Natural killer cell (primary cell): ENCODE measurements around the gene LMOD1. TPM values are rescaled to one million over a fixed set of nuclear protein-coding genes. Genes with fewer than 3 reads are reported as not detected.
"Not testable (repeated sequence)": the region's sequence is repeated elsewhere in the genome, so short reads cannot be mapped to it uniquely, and the experiment has no call there.

ENCODE experiments used
- ATAC-seq, 3 donors: fragments of 150-1000 bp in 2 of 3; fragments of 200-7000 bp in 1 of 3; cut with Tn5 transposase; 1 replicate in 1 of 3; 2 replicates in 2 of 3; pipeline ENCODE4 v1.10.0; 2021; ENCODE audit warnings: mild to moderate bottlenecking in 2 of 3, moderate library complexity in 2 of 3
- DNase-seq, 2 donors: peaks; one replicate each; pipeline versions ENCODE4 v3.0.0 to v3.0.0-alpha.2; 2013 to 2021; ENCODE audit warnings: mixed read lengths in 1 of 2
- H3K27ac ChIP-seq: one replicate; pipeline ENCODE4 v1.5.1; 2013; ENCODE audit warnings: mild to moderate bottlenecking, low read length
- H3K27me3 ChIP-seq: one replicate; pipeline ENCODE4 v1.6.1; 2013; ENCODE audit warnings: low read length; ENCODE audit not compliant: control insufficient read depth, insufficient read depth
- H3K36me3 ChIP-seq: one replicate; pipeline ENCODE4 v1.6.1; 2013; ENCODE audit warnings: low read length; ENCODE audit not compliant: control insufficient read depth, insufficient read depth
- H3K4me1 ChIP-seq: one replicate; pipeline ENCODE4 v1.6.1; 2013; ENCODE audit warnings: low read length; ENCODE audit not compliant: control insufficient read depth, insufficient read depth
- H3K4me3 ChIP-seq: one replicate; pipeline ENCODE4 v1.5.1; 2013; ENCODE audit warnings: low read length
- H3K9me3 ChIP-seq: one replicate; pipeline ENCODE4 v1.6.1; 2013; ENCODE audit warnings: low read length; ENCODE audit not compliant: control insufficient read depth, insufficient read depth
- H3K27ac Mint-ChIP-seq, 2 donors: one replicate each; pipeline ENCODE4 v1.8.0; 2022; ENCODE audit warnings: mild to moderate bottlenecking in 2 of 2, mixed read lengths in 2 of 2, moderate library complexity in 1 of 2
- H3K27me3 Mint-ChIP-seq, 2 donors: one replicate each; pipeline ENCODE4 v1.8.0; 2022; ENCODE audit warnings: low read depth in 2 of 2, mixed read lengths in 2 of 2
- H3K36me3 Mint-ChIP-seq: one replicate; pipeline ENCODE4 v1.8.0; 2022; ENCODE audit warnings: mixed read lengths
- H3K4me1 Mint-ChIP-seq, 2 donors: one replicate each; pipeline ENCODE4 v1.8.0; 2022; ENCODE audit warnings: mixed read lengths in 2 of 2
- H3K4me3 Mint-ChIP-seq: one replicate; pipeline ENCODE4 v1.8.0; 2022; ENCODE audit warnings: mild to moderate bottlenecking, moderate library complexity, mixed read lengths
- H3K9me3 Mint-ChIP-seq, 2 donors: one replicate each; pipeline ENCODE4 v1.8.0; 2022; ENCODE audit warnings: mixed read lengths in 2 of 2
- CTCF ChIP-seq: fragments of 200-600 bp; IDR thresholded peaks from one replicate; pipeline ENCODE4 v1.8.0; 2022; ENCODE audit warnings: antibody characterized with exemption
- WGBS: methylation state at CpG from one replicate; pipeline ENCODE4 v1.1.7; 2013; ENCODE audit warnings: missing lambda C conversion rate; ENCODE audit not compliant: insufficient coverage; 5-methylcytosine and 5-hydroxymethylcytosine counted together
- intact Hi-C: fragments of 100-400 bp; cut with micrococcal nuclease; formaldehyde crosslinking; loops from one replicate; pipeline ENCODE4 v1.14.2; 2022
- total RNA-seq, 4 donors: library from RNA; stranded (reverse); fragments of 120-200 nt in 1 of 4; gene quantifications; one replicate each; pipeline versions ENCODE4 v1.2.3 to v1.2.4, GENCODE V29; 2013 to 2022

The LMOD1 gene
- total RNA-seq, 3 donors from 2014 or later (not counting 1 experiment from before 2014, with no cell fraction given), result not detected

GRCh38 chr1:201968202-201968925, 22.0 kb upstream of the LMOD1 start:
- H3K27me3 ChIP-seq, result no peaks in the 10 kb centered on the region
- Mint-ChIP-seq H3K9me3 (no peaks in the 10 kb centered on the region), H3K27me3 (no peaks in the 10 kb centered on the region), H3K4me3 (no peak overlapping the region), H3K4me1 (peaks cover 0 to 5% of the 10 kb centered on the region in 2 donors), H3K27ac (peak overlapping the region in 1 of 2 donors; percentile 27), H3K36me3 (peaks cover 8% of the 10 kb centered on the region)
- no peak overlapping the region for H3K27ac ChIP-seq
- H3K4me1 ChIP-seq, result peaks cover 2% of the 10 kb centered on the region
- ATAC-seq, result no peak
- no peaks in the 10 kb centered on the region for H3K9me3 ChIP-seq
- H3K36me3 ChIP-seq, result peaks cover 59% of the 10 kb centered on the region
- intact Hi-C loops, result no loop called here
- TF ChIP-seq CTCF, result no peak
- no peak for DNase-seq
- 92% methylated on average over 16 of the region's 16 CpGs for WGBS
- H3K4me3 ChIP-seq, result no peak overlapping the region

DNA sequence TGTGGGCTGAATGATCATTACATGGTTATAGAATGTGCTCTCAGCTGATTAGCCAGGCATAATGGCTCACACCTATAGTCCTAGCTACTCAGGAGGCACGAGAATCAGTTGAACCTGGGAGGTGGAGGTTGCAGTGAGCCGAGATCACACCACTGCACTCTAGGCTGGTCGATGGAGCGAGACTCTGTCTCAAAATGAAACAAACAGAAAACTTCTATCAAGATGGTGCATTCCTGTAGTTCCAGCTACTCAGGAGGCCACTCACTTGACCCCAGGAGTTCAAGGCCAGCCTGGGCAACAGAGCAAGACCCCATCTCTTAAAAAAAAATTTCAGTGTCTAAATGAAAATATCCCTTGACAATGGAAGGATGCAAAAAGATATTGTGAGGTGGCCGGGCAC, 19.8 kb upstream of the LMOD1 start:
- 93% methylated on average over 5 of the region's 5 CpGs for WGBS
- no peaks in the 10 kb centered on the region for H3K4me1 ChIP-seq
- ATAC-seq, result no peak
- Mint-ChIP-seq H3K4me3 (no peak overlapping the region), H3K4me1 (peaks cover 0 to 5% of the 10 kb centered on the region in 2 donors), H3K27me3 (no peaks in the 10 kb centered on the region), H3K27ac (no peak overlapping the region), H3K36me3 (peaks cover 8% of the 10 kb centered on the region), H3K9me3 (no peaks in the 10 kb centered on the region)
- no peak overlapping the region for H3K27ac ChIP-seq
- H3K4me3 ChIP-seq, result no peak overlapping the region
- H3K36me3 ChIP-seq, result peaks cover 72% of the 10 kb centered on the region
- intact Hi-C loops, result no loop called here
- DNase-seq, result no peak
- no peak for TF ChIP-seq CTCF
- no peaks in the 10 kb centered on the region for H3K27me3 ChIP-seq
- no peaks in the 10 kb centered on the region for H3K9me3 ChIP-seq

DNA sequence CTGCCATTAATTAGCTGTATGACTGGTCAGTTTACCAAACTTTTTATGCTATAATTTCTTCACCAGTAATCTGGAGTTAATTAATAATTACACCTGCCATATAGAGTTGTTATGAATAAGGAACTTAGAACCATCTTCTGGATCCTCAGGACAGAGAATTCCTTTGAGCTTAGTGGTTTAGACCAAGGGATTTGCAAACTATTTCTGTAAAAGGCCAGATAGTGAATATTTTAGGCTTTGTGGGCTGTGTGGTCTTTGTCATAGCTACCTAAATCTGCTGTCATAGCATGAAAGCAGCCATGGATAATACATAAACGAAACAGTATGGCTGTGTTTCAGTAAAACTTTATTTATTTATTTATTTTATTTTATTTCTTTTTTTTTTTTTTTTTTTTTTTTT, 17.9 kb upstream of the LMOD1 start:
- Histone ChIP-seq H3K27me3 (no peaks in the 10 kb centered on the region), H3K4me1 (no peaks in the 10 kb centered on the region), H3K27ac (no peak overlapping the region), H3K9me3 (no peaks in the 10 kb centered on the region), H3K36me3 (peaks cover 58% of the 10 kb centered on the region), H3K4me3 (no peak overlapping the region)
- intact Hi-C loops, result no loop called here
- TF ChIP-seq CTCF, result no peak
- WGBS, result no CpG with 5 or more reads among the region's 1 CpG
- Mint-ChIP-seq H3K27ac (no peak overlapping the region), H3K4me3 (no peak overlapping the region), H3K4me1 (peaks cover 0 to 5% of the 10 kb centered on the region in 2 donors), H3K36me3 (peaks cover 8% of the 10 kb centered on the region), H3K27me3 (no peaks in the 10 kb centered on the region), H3K9me3 (no peaks in the 10 kb centered on the region)
- ATAC-seq, result no peak
- DNase-seq, result no peak

DNA sequence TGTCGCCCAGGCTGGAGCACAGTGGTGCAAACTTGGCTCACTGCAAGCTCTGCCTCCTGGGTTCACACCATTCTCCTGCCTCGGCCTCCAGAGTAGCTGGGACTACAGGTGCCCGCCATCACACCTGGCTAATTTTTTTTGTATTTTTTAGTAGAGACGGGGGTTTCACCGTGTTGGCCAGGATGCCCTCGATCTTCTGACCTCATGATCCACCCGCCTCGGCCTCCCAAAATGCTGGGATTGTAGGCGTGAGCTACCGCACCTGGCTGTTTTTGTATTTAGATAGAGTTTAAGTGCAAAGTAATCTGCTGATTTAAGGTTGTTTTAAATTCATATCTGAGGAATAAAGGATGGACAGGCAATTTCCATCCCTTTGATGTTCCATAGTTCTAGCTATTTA, 16.0 kb upstream of the LMOD1 start:
- H3K9me3 ChIP-seq, H3K27me3 Mint-ChIP-seq, H3K4me3 ChIP-seq, H3K4me1 ChIP-seq, H3K4me1 Mint-ChIP-seq, H3K36me3 Mint-ChIP-seq, ATAC-seq, DNase-seq, H3K27me3 ChIP-seq, intact Hi-C loops, H3K9me3 Mint-ChIP-seq, H3K4me3 Mint-ChIP-seq, H3K27ac ChIP-seq, H3K27ac Mint-ChIP-seq: not testable (repeated sequence)
- peaks cover 55% of the 10 kb centered on the region for H3K36me3 ChIP-seq
- WGBS, result 96% methylated on average over 10 of the region's 10 CpGs
